CD4-positive, alpha-beta memory T cell (primary cell): ENCODE results near the gene KIAA1217. TPM values are rescaled to one million over a fixed set of nuclear protein-coding genes. Genes with fewer than 3 reads are reported as not detected.

ENCODE experiments used
- CTCF ChIA-PET: fragments of 350-600 bp; sonication (Branson Sonifier 250); formaldehyde crosslinking; loops from one replicate; lab custom pipeline; 2021; ENCODE audit warnings: inconsistent platforms; ENCODE audit not compliant: partially characterized antibody; lab: Charles Lee
- POLR2A ChIA-PET: fragments of 350-600 bp; sonication (Branson Sonifier 250); formaldehyde crosslinking; loops from one replicate; lab custom pipeline; 2021; ENCODE audit not compliant: partially characterized antibody; lab: Charles Lee
- DNase-seq, 5 donors: peaks; one replicate each; pipeline versions ENCODE4 v3.0.0 to v3.0.0-alpha.2; 2020 to 2022; ENCODE audit warnings: mixed read lengths in 1 of 5
- H3K27ac ChIP-seq: one replicate; pipeline ENCODE4 v1.7.0; 2013; ENCODE audit warnings: low read depth, low read length
- H3K27me3 ChIP-seq: 2 replicates; pipeline ENCODE4 v1.7.0; 2013; ENCODE audit warnings: mild to moderate bottlenecking, low read length, moderate library complexity; ENCODE audit not compliant: insufficient read depth
- H3K36me3 ChIP-seq: 2 replicates; pipeline ENCODE4 v1.7.0; 2013; ENCODE audit warnings: mild to moderate bottlenecking, low read length, moderate library complexity; ENCODE audit not compliant: insufficient read depth
- H3K4me1 ChIP-seq: 2 replicates; pipeline ENCODE4 v1.7.0; 2013; ENCODE audit warnings: mild to moderate bottlenecking, low read length, moderate library complexity; ENCODE audit not compliant: insufficient read depth
- H3K4me3 ChIP-seq, 2 donors: one replicate each; pipeline ENCODE4 v1.7.0; 2013; ENCODE audit warnings: low read length in 2 of 2, mild to moderate bottlenecking in 1 of 2
- H3K9me3 ChIP-seq, 2 donors: one replicate each; pipeline ENCODE4 v1.7.0; 2013; ENCODE audit warnings: low read length in 2 of 2, control low read depth in 1 of 2; ENCODE audit not compliant: control insufficient read depth in 1 of 2
- H3K27ac Mint-ChIP-seq, 7 donors: one replicate each; pipeline ENCODE4 v1.8.0; 2020 to 2021; ENCODE audit warnings: mixed read lengths in 7 of 7, mild to moderate bottlenecking in 6 of 7, inconsistent platforms in 3 of 7, moderate library complexity in 3 of 7
- H3K27me3 Mint-ChIP-seq, 2 donors: one replicate each; pipeline ENCODE4 v1.8.0; 2020 to 2021; ENCODE audit warnings: mixed read lengths in 2 of 2
- H3K36me3 Mint-ChIP-seq, 2 donors: one replicate each; pipeline ENCODE4 v1.8.0; 2020 to 2021; ENCODE audit warnings: mixed read lengths in 2 of 2, inconsistent platforms in 1 of 2, mild to moderate bottlenecking in 1 of 2
- H3K4me1 Mint-ChIP-seq, 4 donors: one replicate each; pipeline ENCODE4 v1.8.0; 2020 to 2021; ENCODE audit warnings: mixed read lengths in 4 of 4, mild to moderate bottlenecking in 1 of 4
- H3K4me3 Mint-ChIP-seq, 8 donors: one replicate each; pipeline ENCODE4 v1.8.0; 2020 to 2021; ENCODE audit warnings: mixed read lengths in 8 of 8, mild to moderate bottlenecking in 7 of 8, moderate library complexity in 6 of 8, inconsistent platforms in 3 of 8
- H3K9me3 Mint-ChIP-seq, 8 donors: one replicate each; pipeline ENCODE4 v1.8.0; 2020 to 2021; ENCODE audit warnings: mixed read lengths in 8 of 8, mild to moderate bottlenecking in 5 of 8, inconsistent platforms in 3 of 8, moderate library complexity in 1 of 8
- intact Hi-C: fragments of 100-400 bp; cut with micrococcal nuclease; formaldehyde crosslinking; loops from one replicate; pipeline ENCODE4 v1.15.1; 2023
- polyA plus RNA-seq, 2 donors: library from polyadenylated mRNA; unstranded; fragments of 300-500 nt; fragmentation: Illumina TruSeq; gene quantifications; one replicate each; pipeline ENCODE4 v1.2.3, GENCODE V29; 2021
- total RNA-seq, 2 experiments: library from RNA; stranded (reverse); gene quantifications; one replicate each; pipeline ENCODE4 v1.2.3, GENCODE V29; 2021

The KIAA1217 gene
- total and polyA plus RNA-seq, 4 experiments from 2014 or later = 0.69 to 0.75 (median 0.70) TPM; not detected in 1

GRCh38 chr10:24289235-24289634 lies 80.3 kb downstream of the KIAA1217 start:
- no peaks in the 10 kb centered on the region for H3K36me3 ChIP-seq
- Mint-ChIP-seq H3K27ac (peak overlapping the region in 1 of 7 donors; percentile 20), H3K27me3 (peaks cover 2 to 4% of the 10 kb centered on the region in 2 donors), H3K4me1 (no peaks in the 10 kb centered on the region), H3K4me3 (no peak overlapping the region), H3K9me3 (peaks cover 0 to 16% (median 5%) of the 10 kb centered on the region in 8 donors), H3K36me3 (no peaks in the 10 kb centered on the region)
- H3K4me1 ChIP-seq = no peaks in the 10 kb centered on the region
- intact Hi-C loops = no loop called here
- DNase-seq = no peak
- ChIA-PET CTCF (no interaction called here), POLR2A (no interaction called here)
- H3K27me3 ChIP-seq = no peaks in the 10 kb centered on the region
- no peak overlapping the region for H3K4me3 ChIP-seq
- H3K27ac ChIP-seq = no peak overlapping the region
- H3K9me3 ChIP-seq = no peaks in the 10 kb centered on the region

GRCh38 chr10:24292304-24293293 lies 83.7 kb downstream of the KIAA1217 start:
- intact Hi-C loops = no loop called here
- Mint-ChIP-seq H3K36me3 (no peaks in the 10 kb centered on the region), H3K27me3 (peaks cover 2 to 4% of the 10 kb centered on the region in 2 donors), H3K27ac (no peak overlapping the region), H3K4me3 (no peak overlapping the region), H3K4me1 (no peaks in the 10 kb centered on the region), H3K9me3 (peaks cover 0 to 12% (median 4%) of the 10 kb centered on the region in 8 donors)
- ChIA-PET CTCF (interaction anchor here (0.7 kb wide), 1 partner anchor 13 kb away, joined by 3 read pairs; no protein-coding TSS in a partner anchor), POLR2A (no interaction called here)
- Histone ChIP-seq H3K4me1 (no peaks in the 10 kb centered on the region), H3K27ac (no peak overlapping the region), H3K27me3 (no peaks in the 10 kb centered on the region), H3K9me3 (no peaks in the 10 kb centered on the region), H3K36me3 (no peaks in the 10 kb centered on the region), H3K4me3 (no peak overlapping the region)
- DNase-seq = no peak

- Histone ChIP-seq H3K36me3 (no peaks in the 10 kb centered on the region), H3K27me3 (no peaks in the 10 kb centered on the region), H3K27ac (no peak overlapping the region), H3K9me3 (no peaks in the 10 kb centered on the region), H3K4me3 (no peak overlapping the region), H3K4me1 (no peaks in the 10 kb centered on the region)
- POLR2A ChIA-PET = no interaction called here
- no peaks in the 10 kb centered on the region for H3K9me3 Mint-ChIP-seq
- peaks cover 0 to 5% of the 10 kb centered on the region in 2 donors for H3K27me3 Mint-ChIP-seq
- H3K36me3 Mint-ChIP-seq = no peaks in the 10 kb centered on the region
- no peaks in the 10 kb centered on the region for H3K4me1 Mint-ChIP-seq
- intact Hi-C loops = no loop called here
- CTCF ChIA-PET = interaction anchor here (0.6 kb wide), 1 partner anchor 564 kb away, joined by 3 read pairs; no protein-coding TSS in a partner anchor
- no peak overlapping the region for H3K27ac Mint-ChIP-seq
- H3K4me3 Mint-ChIP-seq = no peak overlapping the region
- DNase-seq = no peak
Measured at GRCh38 chr10:24299578-24300260, 90.8 kb downstream of the KIAA1217 start.

- Histone ChIP-seq H3K4me1 (no peaks in the 10 kb centered on the region), H3K9me3 (no peaks in the 10 kb centered on the region), H3K27ac (no peak overlapping the region), H3K4me3 (no peak overlapping the region), H3K36me3 (no peaks in the 10 kb centered on the region), H3K27me3 (no peaks in the 10 kb centered on the region)
- DNase-seq = no peak
- intact Hi-C loops = no loop called here
- H3K9me3 Mint-ChIP-seq = peaks cover 0 to 4% (median 0%) of the 10 kb centered on the region in 8 donors
- POLR2A ChIA-PET = no interaction called here
- H3K4me3 Mint-ChIP-seq = no peak overlapping the region
- H3K27me3 Mint-ChIP-seq = peaks cover 3 to 5% of the 10 kb centered on the region in 2 donors
- H3K27ac Mint-ChIP-seq = no peak overlapping the region
- no peaks in the 10 kb centered on the region for H3K4me1 Mint-ChIP-seq
- CTCF ChIA-PET = interaction anchor here (0.7 kb wide), 1 partner anchor 87 kb away, joined by 4 read pairs; no protein-coding TSS in a partner anchor
- H3K36me3 Mint-ChIP-seq = no peaks in the 10 kb centered on the region
Measured at GRCh38 chr10:24303522-24304310, 94.8 kb downstream of the KIAA1217 start.

- Mint-ChIP-seq H3K4me1 (no peaks in the 10 kb centered on the region), H3K27ac (no peak overlapping the region), H3K27me3 (peaks cover 3 to 5% of the 10 kb centered on the region in 2 donors), H3K36me3 (no peaks in the 10 kb centered on the region), H3K4me3 (no peak overlapping the region), H3K9me3 (peaks cover 0 to 4% (median 0%) of the 10 kb centered on the region in 8 donors)
- ChIA-PET POLR2A (no interaction called here), CTCF (no interaction called here)
- H3K27ac ChIP-seq = no peak overlapping the region
- H3K4me1 ChIP-seq = no peaks in the 10 kb centered on the region
- H3K36me3 ChIP-seq = no peaks in the 10 kb centered on the region
- DNase-seq = no peak
- no peaks in the 10 kb centered on the region for H3K27me3 ChIP-seq
- intact Hi-C loops = no loop called here
- no peaks in the 10 kb centered on the region for H3K9me3 ChIP-seq
- H3K4me3 ChIP-seq = no peak overlapping the region
Measured at GRCh38 chr10:24305551-24306506, 96.9 kb downstream of the KIAA1217 start.

GRCh38 chr10:24306507-24306875 lies 97.6 kb downstream of the KIAA1217 start:
- no peaks in the 10 kb centered on the region for H3K4me1 Mint-ChIP-seq
- peaks cover 3% of the 10 kb centered on the region in 2 donors for H3K27me3 Mint-ChIP-seq
- H3K9me3 Mint-ChIP-seq = peaks cover 0 to 5% (median 0%) of the 10 kb centered on the region in 8 donors
- intact Hi-C loops = no loop called here
- H3K4me3 Mint-ChIP-seq = no peak overlapping the region
- ChIA-PET POLR2A (no interaction called here), CTCF (no interaction called here)
- no peaks in the 10 kb centered on the region for H3K9me3 ChIP-seq
- no peak for DNase-seq
- H3K27ac Mint-ChIP-seq = no peak overlapping the region
- no peaks in the 10 kb centered on the region for H3K4me1 ChIP-seq
- no peak overlapping the region for H3K27ac ChIP-seq
- no peaks in the 10 kb centered on the region for H3K27me3 ChIP-seq
- no peak overlapping the region for H3K4me3 ChIP-seq
- H3K36me3 Mint-ChIP-seq = no peaks in the 10 kb centered on the region
- no peaks in the 10 kb centered on the region for H3K36me3 ChIP-seq
